Osteoblast (primary cell): Measurements from ENCODE around the gene BRD7. TPM values are rescaled to one million over a fixed set of nuclear protein-coding genes. Genes with fewer than 3 reads are reported as not detected.

ENCODE experiments used
- DNase-seq: peaks from one replicate; pipeline ENCODE4 v3.0.0; 2011; ENCODE audit warnings: low spot score, mixed read lengths; ENCODE audit not compliant: insufficient read length; ENCODE audit errors: missing footprints
- H2AFZ ChIP-seq: 2 replicates; pipeline ENCODE4 v1.6.0; 2011; ENCODE audit warnings: mild to moderate bottlenecking, low read length
- H3K27ac ChIP-seq: 2 replicates; pipeline ENCODE4 v1.5.1; 2011; ENCODE audit warnings: mild to moderate bottlenecking, low read depth, low read length, moderate library complexity
- H3K27me3 ChIP-seq: 2 replicates; pipeline ENCODE4 v1.6.0; 2012; ENCODE audit warnings: mild to moderate bottlenecking, control low read depth, inconsistent platforms, low read length, moderate library complexity; ENCODE audit not compliant: insufficient read depth
- H3K36me3 ChIP-seq: 2 replicates; pipeline ENCODE4 v1.5.1; 2011; ENCODE audit warnings: mild to moderate bottlenecking, low read length, control low read depth, moderate library complexity; ENCODE audit not compliant: insufficient read depth
- H3K4me1 ChIP-seq: 2 replicates; pipeline ENCODE4 v1.5.1; 2011; ENCODE audit warnings: mild to moderate bottlenecking, low read length, control low read depth, moderate library complexity; ENCODE audit not compliant: insufficient read depth
- H3K4me2 ChIP-seq: 2 replicates; pipeline ENCODE4 v1.6.0; 2011; ENCODE audit warnings: mild to moderate bottlenecking, low read length; ENCODE audit not compliant: insufficient read depth
- H3K4me3 ChIP-seq: fragments of 200-600 bp; sonication (generic); 3 replicates; pipeline ENCODE4 v1.5.1; 2012; ENCODE audit warnings: mild to moderate bottlenecking, low read length, inconsistent platforms; ENCODE audit not compliant: insufficient read depth
- H3K79me2 ChIP-seq: 2 replicates; pipeline ENCODE4 v1.6.0; 2012; ENCODE audit warnings: mild to moderate bottlenecking, low read length, control low read depth, inconsistent platforms; ENCODE audit not compliant: insufficient read depth
- H3K9me3 ChIP-seq: 2 replicates; pipeline ENCODE4 v1.5.1; 2011; ENCODE audit warnings: low read depth, low read length, control low read depth
- H4K20me1 ChIP-seq: 2 replicates; pipeline ENCODE4 v1.6.0; 2012; ENCODE audit warnings: mild to moderate bottlenecking, low read length, control low read depth; ENCODE audit not compliant: insufficient read depth
- total RNA-seq: library from RNA; depleted of rRNA; stranded (reverse); fragments of >200 nt; gene quantifications from 2 replicates; pipeline ENCODE4 v1.2.3, GENCODE V29; 2012
- TF ChIP-seq, protein P1 (sequence below): IDR thresholded peaks from 2 replicates; pipeline ENCODE4 v1.5.1; 2011; ENCODE audit warnings: mild to moderate bottlenecking, low read depth, low read length, moderate library complexity; ENCODE audit errors: extremely low read depth

The BRD7 gene
- total RNA-seq, 1 donor: 22.8 TPM

GRCh38 chr16:50389900-50390299 lies 21.1 kb upstream of the BRD7 start:
- peaks cover 5% of the 10 kb centered on the region for H3K27me3 ChIP-seq
- no peaks in the 10 kb centered on the region for H3K4me1 ChIP-seq
- H3K4me2 ChIP-seq: no peak overlapping the region
- DNase-seq: no peak
- H3K79me2 ChIP-seq: no peaks in the 10 kb centered on the region
- H3K36me3 ChIP-seq: no peaks in the 10 kb centered on the region
- H3K4me3 ChIP-seq: no peak overlapping the region
- H4K20me1 ChIP-seq: no peaks in the 10 kb centered on the region
- H3K27ac ChIP-seq: no peak overlapping the region
- TF ChIP-seq, protein P1, sequence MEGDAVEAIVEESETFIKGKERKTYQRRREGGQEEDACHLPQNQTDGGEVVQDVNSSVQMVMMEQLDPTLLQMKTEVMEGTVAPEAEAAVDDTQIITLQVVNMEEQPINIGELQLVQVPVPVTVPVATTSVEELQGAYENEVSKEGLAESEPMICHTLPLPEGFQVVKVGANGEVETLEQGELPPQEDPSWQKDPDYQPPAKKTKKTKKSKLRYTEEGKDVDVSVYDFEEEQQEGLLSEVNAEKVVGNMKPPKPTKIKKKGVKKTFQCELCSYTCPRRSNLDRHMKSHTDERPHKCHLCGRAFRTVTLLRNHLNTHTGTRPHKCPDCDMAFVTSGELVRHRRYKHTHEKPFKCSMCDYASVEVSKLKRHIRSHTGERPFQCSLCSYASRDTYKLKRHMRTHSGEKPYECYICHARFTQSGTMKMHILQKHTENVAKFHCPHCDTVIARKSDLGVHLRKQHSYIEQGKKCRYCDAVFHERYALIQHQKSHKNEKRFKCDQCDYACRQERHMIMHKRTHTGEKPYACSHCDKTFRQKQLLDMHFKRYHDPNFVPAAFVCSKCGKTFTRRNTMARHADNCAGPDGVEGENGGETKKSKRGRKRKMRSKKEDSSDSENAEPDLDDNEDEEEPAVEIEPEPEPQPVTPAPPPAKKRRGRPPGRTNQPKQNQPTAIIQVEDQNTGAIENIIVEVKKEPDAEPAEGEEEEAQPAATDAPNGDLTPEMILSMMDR: no peak
- H3K9me3 ChIP-seq: no peaks in the 10 kb centered on the region
- H2AFZ ChIP-seq: no peak overlapping the region

- H3K4me2 ChIP-seq: no peak overlapping the region
- TF ChIP-seq, protein P1: no peak
- H3K27ac ChIP-seq: no peak overlapping the region
- no peaks in the 10 kb centered on the region for H3K79me2 ChIP-seq
- H3K36me3 ChIP-seq: no peaks in the 10 kb centered on the region
- no peak overlapping the region for H2AFZ ChIP-seq
- no peak for DNase-seq
- no peaks in the 10 kb centered on the region for H3K9me3 ChIP-seq
- no peaks in the 10 kb centered on the region for H4K20me1 ChIP-seq
- H3K4me3 ChIP-seq: no peak overlapping the region
- H3K27me3 ChIP-seq: peaks cover 5% of the 10 kb centered on the region
- H3K4me1 ChIP-seq: no peaks in the 10 kb centered on the region
Observed at GRCh38 chr16:50388496-50388895, 19.7 kb upstream of the BRD7 start.

- Histone ChIP-seq H3K4me2 (no peak overlapping the region), H3K9me3 (no peaks in the 10 kb centered on the region)
- TF ChIP-seq, protein P1: no peak
Observed at GRCh38 chr16:50386774-50387173, 18.0 kb upstream of the BRD7 start.

GRCh38 chr16:50386139-50386538 lies 17.4 kb upstream of the BRD7 start:
- H3K4me3 ChIP-seq: no peak overlapping the region
- H3K4me1 ChIP-seq: no peaks in the 10 kb centered on the region
- H3K27ac ChIP-seq: no peak overlapping the region
- H2AFZ ChIP-seq: no peak overlapping the region
- H3K36me3 ChIP-seq: no peaks in the 10 kb centered on the region
- H4K20me1 ChIP-seq: no peaks in the 10 kb centered on the region
- no peaks in the 10 kb centered on the region for H3K79me2 ChIP-seq
- DNase-seq: no peak
- H3K27me3 ChIP-seq: peaks cover 5% of the 10 kb centered on the region
- TF ChIP-seq, protein P1: no peak
- no peaks in the 10 kb centered on the region for H3K9me3 ChIP-seq
- H3K4me2 ChIP-seq: no peak overlapping the region

More at GRCh38 chr16:50386774-50387173, 18.0 kb upstream of the BRD7 start:
- no peak overlapping the region for H3K4me3 ChIP-seq
- no peak overlapping the region for H2AFZ ChIP-seq
- H4K20me1 ChIP-seq: no peaks in the 10 kb centered on the region
- no peaks in the 10 kb centered on the region for H3K36me3 ChIP-seq
- no peaks in the 10 kb centered on the region for H3K4me1 ChIP-seq
- DNase-seq: no peak
- no peak overlapping the region for H3K27ac ChIP-seq
- H3K79me2 ChIP-seq: no peaks in the 10 kb centered on the region
- H3K27me3 ChIP-seq: peaks cover 5% of the 10 kb centered on the region
